Measurements from ENCODE around the gene PRTFDC1. TPM values are rescaled to one million over a fixed set of nuclear protein-coding genes. Genes with fewer than 3 reads are reported as not detected.

Gene PRTFDC1
- total RNA-seq, 1 experiment from 2014 or later: not detected

- peak overlapping the region; percentile 70 for H3K27ac Mint-ChIP-seq (ENCODE audit: low read depth, unreplicated experiment)
- DNase-seq (ENCODE audit: unreplicated experiment): peak; percentile 90
- no peak for TF ChIP-seq CTCF (IDR thresholded peaks at IDR 0.05; ENCODE audit: unreplicated experiment)
- H3K36me3 Mint-ChIP-seq (ENCODE audit: insufficient read depth, unreplicated experiment): no peaks in the 10 kb centered on the region
- no TSS peak for BruUV-seq (replicated peaks)
- intact Hi-C loops (cut with micrococcal nuclease): no loop called here
- no peaks in the 10 kb centered on the region for H3K27me3 Mint-ChIP-seq (ENCODE audit: insufficient read depth, unreplicated experiment)
- no peak overlapping the region for H3K4me3 Mint-ChIP-seq (ENCODE audit: unreplicated experiment)
- H3K4me1 Mint-ChIP-seq (ENCODE audit: insufficient read depth, unreplicated experiment): peaks cover 20% of the 10 kb centered on the region
- POLR2A ChIA-PET: interaction anchor here (0.6 to 1.7 kb wide), 6 partner anchors 25 to 152 kb away, joined by 3 to 5 read pairs (median 4); no protein-coding TSS in a partner anchor
- CTCF ChIA-PET: no interaction called here
- H3K9me3 Mint-ChIP-seq (ENCODE audit: unreplicated experiment): peaks cover 7% of the 10 kb centered on the region
These were observed 79.1 kb downstream of the PRTFDC1 start for GRCh38 chr10:24873281-24873683.

- no peak overlapping the region for H3K4me3 Mint-ChIP-seq (ENCODE audit: unreplicated experiment)
- intact Hi-C loops (cut with micrococcal nuclease): no loop called here
- CTCF ChIA-PET: no interaction called here
These were observed 79.6 kb downstream of the PRTFDC1 start for GRCh38 chr10:24872790-24873182.

DNA sequence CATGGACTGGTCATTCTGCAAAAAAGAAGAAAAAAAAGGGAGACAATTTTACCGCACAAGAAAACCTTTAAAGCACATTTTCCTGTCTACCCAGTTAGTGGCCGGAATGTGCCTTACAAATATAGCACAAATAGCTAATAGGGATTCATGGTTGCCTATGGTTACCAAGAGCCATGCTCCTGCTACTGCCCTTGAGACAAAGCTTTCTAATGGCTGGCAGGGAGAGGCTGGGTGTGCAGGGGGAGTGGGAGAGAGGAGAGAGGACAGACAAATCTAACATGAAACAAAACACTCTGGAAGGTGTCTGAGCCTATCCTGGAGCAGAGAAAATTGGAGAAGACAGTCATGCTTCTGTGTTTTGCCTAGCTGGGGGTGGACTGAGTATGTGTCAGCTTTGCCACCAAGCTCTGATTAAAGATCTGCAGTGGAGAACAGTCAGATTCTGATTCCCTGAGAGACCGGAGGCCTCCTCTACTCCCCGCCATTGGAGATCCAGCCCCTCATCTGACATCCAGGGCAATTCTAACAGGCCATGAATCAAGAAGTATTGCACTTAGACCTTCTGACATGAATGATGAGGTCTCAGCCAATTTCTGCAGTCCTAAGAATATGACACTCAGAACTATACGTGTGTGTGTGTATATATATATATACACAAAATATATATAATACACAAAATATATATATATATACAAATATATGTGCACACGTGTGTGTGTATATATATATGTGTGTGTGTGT is 80.2 kb downstream of the PRTFDC1 start:
- POLR2A ChIA-PET: interaction anchor here (0.6 to 1.7 kb wide), 5 partner anchors 15 to 547 kb away, joined by 3 to 5 read pairs (median 5); no protein-coding TSS in a partner anchor

More at GRCh38 chr10:24872790-24873182, 79.6 kb downstream of the PRTFDC1 start:
- Mint-ChIP-seq H3K27ac (ENCODE audit: low read depth, unreplicated experiment) (peak overlapping the region; percentile 70), H3K9me3 (ENCODE audit: unreplicated experiment) (peaks cover 7% of the 10 kb centered on the region), H3K4me1 (ENCODE audit: insufficient read depth, unreplicated experiment) (peaks cover 20% of the 10 kb centered on the region), H3K27me3 (ENCODE audit: insufficient read depth, unreplicated experiment) (no peaks in the 10 kb centered on the region), H3K36me3 (ENCODE audit: insufficient read depth, unreplicated experiment) (no peaks in the 10 kb centered on the region)
- TF ChIP-seq CTCF (IDR thresholded peaks at IDR 0.05; ENCODE audit: unreplicated experiment): no peak
- DNase-seq (ENCODE audit: unreplicated experiment): no peak
- POLR2A ChIA-PET: interaction anchor here (1.0 to 1.7 kb wide), 4 partner anchors 47 to 151 kb away, joined by 3 to 5 read pairs (median 4); no protein-coding TSS in a partner anchor
- BruUV-seq (replicated peaks): no TSS peak

More for the DNA sequence above, 80.2 kb downstream of the PRTFDC1 start:
- intact Hi-C loops (cut with micrococcal nuclease): no loop called here
- Mint-ChIP-seq H3K27me3 (ENCODE audit: insufficient read depth, unreplicated experiment) (no peaks in the 10 kb centered on the region), H3K36me3 (ENCODE audit: insufficient read depth, unreplicated experiment) (no peaks in the 10 kb centered on the region), H3K4me3 (ENCODE audit: unreplicated experiment) (no peak overlapping the region), H3K4me1 (ENCODE audit: insufficient read depth, unreplicated experiment) (peaks cover 24% of the 10 kb centered on the region), H3K27ac (ENCODE audit: low read depth, unreplicated experiment) (no peak overlapping the region), H3K9me3 (ENCODE audit: unreplicated experiment) (peaks cover 7% of the 10 kb centered on the region)
- CTCF ChIA-PET: interaction anchor here (0.6 to 1.4 kb wide), 4 partner anchors 18 to 854 kb away, joined by 3 to 4 read pairs (median 3); no protein-coding TSS in a partner anchor
- TF ChIP-seq CTCF (IDR thresholded peaks at IDR 0.05; ENCODE audit: unreplicated experiment): no peak
- no peak for DNase-seq (ENCODE audit: unreplicated experiment)
- BruUV-seq (replicated peaks): no TSS peak

Measured in MCF 10A (cell line).